HG02642 (cell line): ENCODE data around the gene SRCIN1.
"Not testable (repeated sequence)": the region's sequence is repeated elsewhere in the genome, so short reads cannot be mapped to it uniquely, and the experiment has no call there.

Experiments
- ATAC-seq: cut with Tn5 transposase; IDR thresholded peaks from one replicate; pipeline ENCODE4 v1.9.1; 2021; ENCODE audit warnings: mild to moderate bottlenecking; ENCODE audit not compliant: unreplicated experiment, poor library complexity

The SRCIN1 gene

GRCh38 chr17:38492067-38493040, 113.4 kb downstream of the SRCIN1 start:
- not testable (repeated sequence) for ATAC-seq

- ATAC-seq: not testable (repeated sequence)
Observed at GRCh38 chr17:38491346-38492066, 114.2 kb downstream of the SRCIN1 start.

GRCh38 chr17:38489774-38490173, 116.0 kb downstream of the SRCIN1 start:
- ATAC-seq: not testable (repeated sequence)

- ATAC-seq: peak; percentile 83
Observed at GRCh38 chr17:38485681-38486298, 120.0 kb downstream of the SRCIN1 start.

GRCh38 chr17:38485146-38485468, 120.6 kb downstream of the SRCIN1 start:
- ATAC-seq: no peak

GRCh38 chr17:38484242-38485145, 121.3 kb downstream of the SRCIN1 start:
- not testable (repeated sequence) for ATAC-seq

GRCh38 chr17:38482700-38483043, 123.1 kb downstream of the SRCIN1 start:
- not testable (repeated sequence) for ATAC-seq

- ATAC-seq: not testable (repeated sequence)
Observed at GRCh38 chr17:38482039-38482699, 123.6 kb downstream of the SRCIN1 start.
